ENCODE results near the gene AGAP2.
"Not testable (repeated sequence)": the region's sequence is repeated elsewhere in the genome, so short reads cannot be mapped to it uniquely, and the experiment has no call there.

Gene AGAP2

DNA sequence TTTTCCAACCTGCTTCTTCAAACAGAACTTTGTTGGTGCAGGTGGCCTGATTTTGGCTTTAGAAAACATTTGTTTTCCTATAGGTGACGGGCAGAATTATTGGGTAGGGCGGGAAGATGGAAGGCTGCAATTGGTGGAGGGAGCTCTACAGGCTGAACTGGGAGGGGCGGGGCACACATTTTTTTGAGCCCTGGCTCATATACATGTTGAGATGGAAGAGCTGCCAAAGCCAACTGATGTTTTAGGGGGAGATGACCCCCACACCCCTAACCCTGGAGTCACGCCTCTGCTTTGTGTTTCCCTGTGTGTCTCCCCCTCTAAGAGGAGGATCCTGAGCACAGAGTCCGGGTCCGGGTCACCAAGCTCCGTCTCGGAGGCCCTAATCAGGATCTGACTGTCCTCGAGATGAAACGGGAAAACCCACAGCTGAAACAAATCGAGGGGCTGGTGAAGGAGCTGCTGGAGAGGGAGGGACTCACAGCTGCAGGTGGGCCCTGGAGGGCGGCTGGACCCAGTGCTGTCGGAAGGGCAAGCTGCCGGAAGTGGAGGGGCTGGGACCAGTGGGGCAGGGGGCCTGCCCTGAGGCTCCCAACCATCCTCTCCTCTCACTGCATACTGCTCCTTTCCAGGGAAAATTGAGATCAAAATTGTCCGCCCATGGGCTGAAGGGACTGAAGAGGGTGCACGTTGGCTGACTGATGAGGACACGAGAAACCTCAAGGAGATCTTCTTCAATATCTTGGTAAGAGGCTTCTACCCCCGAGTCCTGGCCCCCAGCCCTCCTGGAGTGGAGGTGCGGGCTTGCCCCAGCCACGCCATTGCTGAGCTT is 18.6 kb downstream of the AGAP2 start:
- no peak overlapping the region for H3K27ac ChIP-seq (ENCODE audit: low read depth, low read length, severe bottlenecking)
- WGBS, 2 experiments (ENCODE audit: insufficient coverage in 2 of 2), result 94 to 95% methylated on average over 14 to 17 of the region's 20 CpGs
- no peak overlapping the region for H3K4me3 ChIP-seq (ENCODE audit: extremely low read depth, insufficient read depth, low read length, poor library complexity, severe bottlenecking)
- no peaks in the 10 kb centered on the region for H3K9me3 ChIP-seq (ENCODE audit: control insufficient read depth, low read length)
- no peaks in the 10 kb centered on the region for H3K4me1 ChIP-seq (ENCODE audit: control insufficient read depth, insufficient read depth, low read length, poor library complexity, severe bottlenecking)
- peaks cover 55% of the 10 kb centered on the region for H3K36me3 ChIP-seq (ENCODE audit: control insufficient read depth, insufficient read depth, low read length)

DNA sequence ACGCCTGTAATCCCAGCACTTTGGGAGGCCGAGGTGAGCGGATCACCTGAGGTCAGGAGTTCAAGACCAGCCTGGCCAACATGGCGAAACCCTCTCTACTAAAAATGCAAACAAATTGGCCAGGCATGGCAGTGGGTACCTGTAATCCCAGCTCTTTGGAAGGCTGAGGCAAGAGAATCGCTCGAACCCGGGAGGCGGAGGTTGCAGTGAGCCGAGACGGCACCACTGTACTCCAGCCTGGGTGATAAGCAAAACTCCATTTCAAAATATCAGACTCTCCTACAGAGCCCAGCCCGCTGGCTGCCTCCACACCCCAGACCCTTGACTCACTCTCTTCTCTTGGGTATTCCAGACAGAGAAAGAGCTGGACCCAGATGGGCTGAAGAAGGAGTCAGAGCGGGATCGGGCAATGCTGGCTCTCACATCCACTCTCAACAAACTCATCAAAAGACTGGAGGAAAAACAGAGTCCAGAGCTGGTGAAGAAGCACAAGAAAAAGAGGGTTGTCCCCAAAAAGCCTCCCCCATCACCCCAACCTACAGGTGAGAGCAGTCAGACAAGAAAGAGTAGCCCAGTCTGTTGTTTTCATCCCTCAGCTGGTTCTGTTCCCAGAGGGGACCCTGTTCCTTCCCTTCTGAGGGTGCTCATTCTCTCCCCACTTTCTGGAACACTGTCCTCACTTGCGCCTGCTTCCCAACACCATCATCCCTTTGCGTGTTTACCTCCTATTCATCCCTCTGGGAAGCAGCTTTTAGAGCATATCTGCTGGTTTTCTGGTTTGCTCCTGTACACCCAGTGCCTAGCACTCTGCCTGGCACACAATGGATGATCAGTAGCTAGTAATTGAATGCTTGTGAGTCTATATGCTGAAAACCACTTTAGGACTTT is 19.7 kb downstream of the AGAP2 start:
- Histone ChIP-seq H3K27ac (ENCODE audit: low read depth, low read length, severe bottlenecking) (no peak overlapping the region), H3K9me3 (ENCODE audit: control insufficient read depth, low read length) (no peaks in the 10 kb centered on the region), H3K4me3 (ENCODE audit: extremely low read depth, insufficient read depth, low read length, poor library complexity, severe bottlenecking) (no peak overlapping the region), H3K4me1 (ENCODE audit: control insufficient read depth, insufficient read depth, low read length, poor library complexity, severe bottlenecking) (no peaks in the 10 kb centered on the region), H3K36me3 (ENCODE audit: control insufficient read depth, insufficient read depth, low read length) (peaks cover 60% of the 10 kb centered on the region)
- 98% methylated on average over 8 to 9 of the region's 15 CpGs for WGBS, 2 experiments (ENCODE audit: insufficient coverage in 2 of 2)

DNA sequence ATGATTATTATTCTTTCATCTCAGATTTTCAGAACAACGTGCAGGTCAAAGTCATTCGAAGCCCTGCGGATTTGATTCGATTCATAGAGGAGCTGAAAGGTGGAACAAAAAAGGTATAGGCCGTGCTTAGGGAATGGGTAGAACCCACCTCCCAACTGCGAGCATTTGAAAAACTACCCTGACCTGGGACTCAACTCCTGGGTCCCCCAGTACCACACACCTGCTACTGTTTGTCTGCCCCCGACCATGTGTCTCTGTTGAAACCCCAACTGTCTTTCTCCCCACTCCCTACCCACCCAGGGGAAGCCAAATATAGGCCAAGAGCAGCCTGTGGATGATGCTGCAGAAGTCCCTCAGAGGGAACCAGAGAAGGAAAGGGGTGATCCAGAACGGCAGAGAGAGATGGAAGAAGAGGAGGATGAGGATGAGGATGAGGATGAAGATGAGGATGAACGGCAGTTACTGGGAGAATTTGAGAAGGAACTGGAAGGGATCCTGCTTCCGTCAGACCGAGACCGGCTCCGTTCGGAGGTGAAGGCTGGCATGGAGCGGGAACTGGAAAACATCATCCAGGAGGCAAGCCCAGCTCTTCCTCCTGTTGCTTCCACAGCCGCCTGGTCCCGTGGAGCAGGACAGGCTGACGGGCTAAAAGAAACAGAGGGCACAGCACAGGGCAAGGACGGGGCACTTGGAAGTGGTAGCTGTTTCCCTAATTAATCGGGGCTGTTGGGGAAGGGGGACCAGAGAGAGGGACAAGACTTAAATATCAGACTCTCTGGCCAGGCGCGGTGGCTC is 20.5 kb downstream of the AGAP2 start:
- peaks cover 62% of the 10 kb centered on the region for H3K36me3 ChIP-seq (ENCODE audit: control insufficient read depth, insufficient read depth, low read length)
- no peaks in the 10 kb centered on the region for H3K9me3 ChIP-seq (ENCODE audit: control insufficient read depth, low read length)
- no peak overlapping the region for H3K27ac ChIP-seq (ENCODE audit: low read depth, low read length, severe bottlenecking)
- no peak overlapping the region for H3K4me3 ChIP-seq (ENCODE audit: extremely low read depth, insufficient read depth, low read length, poor library complexity, severe bottlenecking)
- no peaks in the 10 kb centered on the region for H3K4me1 ChIP-seq (ENCODE audit: control insufficient read depth, insufficient read depth, low read length, poor library complexity, severe bottlenecking)
- WGBS, 2 experiments (ENCODE audit: insufficient coverage in 2 of 2), result 94 to 98% methylated on average over 14 to 15 of the region's 22 CpGs

DNA sequence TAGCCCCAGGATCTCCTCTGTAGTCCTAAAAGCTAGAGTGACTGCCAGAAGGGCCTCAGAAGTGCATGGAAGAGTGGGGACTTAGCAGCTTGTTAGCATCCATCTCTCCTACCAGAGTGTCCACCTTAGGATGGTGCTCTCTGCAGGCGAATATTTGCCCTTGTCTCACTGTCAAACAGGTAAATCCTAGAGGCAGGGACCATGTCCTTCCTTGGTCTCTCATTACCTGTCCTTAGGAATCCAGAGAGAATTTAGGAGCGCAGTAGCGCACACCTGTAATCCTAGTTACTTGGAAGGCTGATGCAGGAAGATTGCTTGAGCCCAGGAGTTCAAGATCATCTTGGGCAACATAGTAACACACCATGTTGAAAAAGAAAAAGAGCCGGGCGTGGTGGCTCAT is 21.4 kb downstream of the AGAP2 start:
- Histone ChIP-seq H3K4me3 (ENCODE audit: extremely low read depth, insufficient read depth, low read length, poor library complexity, severe bottlenecking) (no peak overlapping the region), H3K27ac (ENCODE audit: low read depth, low read length, severe bottlenecking) (no peak overlapping the region), H3K36me3 (ENCODE audit: control insufficient read depth, insufficient read depth, low read length) (peaks cover 62% of the 10 kb centered on the region), H3K4me1 (ENCODE audit: control insufficient read depth, insufficient read depth, low read length, poor library complexity, severe bottlenecking) (no peaks in the 10 kb centered on the region), H3K9me3 (ENCODE audit: control insufficient read depth, low read length) (no peaks in the 10 kb centered on the region)
- 82 to 84% methylated on average over 3 to 5 of the region's 5 CpGs for WGBS, 2 experiments (ENCODE audit: insufficient coverage in 2 of 2)

DNA sequence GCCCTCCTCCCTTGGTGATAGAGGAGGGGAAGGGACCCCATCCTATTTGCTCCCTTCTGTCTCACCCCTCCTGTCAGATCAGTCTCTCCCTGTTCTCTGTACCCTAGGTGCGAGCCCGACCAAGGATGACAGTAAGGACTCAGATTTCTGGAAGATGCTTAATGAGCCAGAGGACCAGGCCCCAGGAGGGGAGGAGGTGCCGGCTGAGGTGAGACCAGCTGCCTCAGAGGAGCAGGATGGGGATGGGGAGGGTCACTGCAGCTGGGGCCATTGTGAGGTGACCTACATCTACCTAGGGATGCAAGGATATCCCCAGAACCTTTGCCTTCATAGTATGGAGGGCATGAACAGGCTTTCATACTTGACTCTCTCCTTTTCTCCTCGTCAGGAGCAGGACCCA is 22.2 kb downstream of the AGAP2 start:
- peaks cover 70% of the 10 kb centered on the region for H3K36me3 ChIP-seq (ENCODE audit: control insufficient read depth, insufficient read depth, low read length)

DNA sequence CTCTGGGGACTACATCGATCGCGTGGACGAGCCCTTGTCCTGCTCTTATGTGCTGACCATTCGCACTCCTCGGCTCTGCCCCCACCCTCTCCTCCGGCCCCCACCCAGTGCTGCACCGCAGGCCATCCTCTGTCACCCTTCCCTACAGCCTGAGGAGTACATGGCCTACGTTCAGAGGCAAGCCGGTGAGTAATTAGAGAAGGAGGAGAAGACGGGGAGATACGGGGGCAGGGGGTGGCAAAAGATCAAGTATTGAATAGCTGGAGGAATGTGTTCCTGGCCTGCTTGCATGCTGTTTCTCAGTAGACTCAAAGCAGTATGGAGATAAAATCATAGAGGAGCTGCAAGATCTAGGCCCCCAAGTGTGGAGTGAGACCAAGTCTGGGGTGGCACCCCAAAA is 22.8 kb downstream of the AGAP2 start:
- H3K27ac ChIP-seq (ENCODE audit: low read depth, low read length, severe bottlenecking), result no peak overlapping the region
- no peaks in the 10 kb centered on the region for H3K9me3 ChIP-seq (ENCODE audit: control insufficient read depth, low read length)
- no peaks in the 10 kb centered on the region for H3K4me1 ChIP-seq (ENCODE audit: control insufficient read depth, insufficient read depth, low read length, poor library complexity, severe bottlenecking)
- WGBS, 2 experiments (ENCODE audit: insufficient coverage in 2 of 2), result 97 to 100% methylated on average over 4 to 5 of the region's 12 CpGs
- no peak overlapping the region for H3K4me3 ChIP-seq (ENCODE audit: extremely low read depth, insufficient read depth, low read length, poor library complexity, severe bottlenecking)
- peaks cover 69% of the 10 kb centered on the region for H3K36me3 ChIP-seq (ENCODE audit: control insufficient read depth, insufficient read depth, low read length)

More for the DNA sequence above, 22.2 kb downstream of the AGAP2 start:
- no peak overlapping the region for H3K27ac ChIP-seq (ENCODE audit: low read depth, low read length, severe bottlenecking)
- no peaks in the 10 kb centered on the region for H3K4me1 ChIP-seq (ENCODE audit: control insufficient read depth, insufficient read depth, low read length, poor library complexity, severe bottlenecking)
- 93 to 94% methylated on average over 2 of the region's 4 CpGs for WGBS, 2 experiments (ENCODE audit: insufficient coverage in 2 of 2)
- no peaks in the 10 kb centered on the region for H3K9me3 ChIP-seq (ENCODE audit: control insufficient read depth, low read length)
- H3K4me3 ChIP-seq (ENCODE audit: extremely low read depth, insufficient read depth, low read length, poor library complexity, severe bottlenecking), result no peak overlapping the region

DNA sequence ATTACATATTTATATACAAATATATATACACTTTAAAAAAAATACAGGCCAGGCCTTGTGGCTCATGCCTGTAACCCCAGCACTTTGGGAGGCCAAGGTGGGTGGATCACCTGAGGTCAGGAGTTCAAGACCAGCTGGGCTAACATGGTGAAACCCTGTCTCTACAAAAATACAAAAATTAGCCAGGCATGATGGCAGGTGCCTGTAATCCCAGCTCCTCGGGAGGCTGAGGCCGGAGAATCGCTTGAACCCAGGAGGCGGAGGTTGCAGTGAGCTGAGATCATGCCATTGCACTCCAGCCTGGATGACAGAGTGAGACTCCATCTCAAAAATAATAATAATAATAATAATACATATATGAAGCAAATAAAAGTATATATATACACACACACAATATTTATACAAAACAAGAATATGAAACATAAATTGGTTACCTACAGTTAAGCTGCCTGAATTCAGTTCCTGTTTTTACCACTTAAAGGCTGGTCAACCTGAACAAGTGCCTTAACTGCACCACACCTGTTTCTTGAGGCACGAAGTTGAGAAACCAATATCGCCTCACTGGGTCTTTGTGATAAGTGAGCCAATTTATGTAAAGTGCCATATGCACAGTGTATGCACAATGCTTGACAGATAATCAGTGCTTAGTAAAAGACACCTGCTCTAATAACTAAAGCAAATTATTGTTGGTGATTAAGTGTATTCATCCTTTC is 23.4 kb downstream of the AGAP2 start:
- not testable (repeated sequence) for H3K4me1 ChIP-seq (ENCODE audit: control insufficient read depth, insufficient read depth, low read length, poor library complexity, severe bottlenecking); H3K9me3 ChIP-seq (ENCODE audit: control insufficient read depth, low read length); H3K4me3 ChIP-seq (ENCODE audit: extremely low read depth, insufficient read depth, low read length, poor library complexity, severe bottlenecking); H3K27ac ChIP-seq (ENCODE audit: low read depth, low read length, severe bottlenecking)
- WGBS, 2 experiments (ENCODE audit: insufficient coverage in 2 of 2), result 98 to 100% methylated on average over 1 to 5 of the region's 6 CpGs
- H3K36me3 ChIP-seq (ENCODE audit: control insufficient read depth, insufficient read depth, low read length), result peaks cover 63% of the 10 kb centered on the region

DNA sequence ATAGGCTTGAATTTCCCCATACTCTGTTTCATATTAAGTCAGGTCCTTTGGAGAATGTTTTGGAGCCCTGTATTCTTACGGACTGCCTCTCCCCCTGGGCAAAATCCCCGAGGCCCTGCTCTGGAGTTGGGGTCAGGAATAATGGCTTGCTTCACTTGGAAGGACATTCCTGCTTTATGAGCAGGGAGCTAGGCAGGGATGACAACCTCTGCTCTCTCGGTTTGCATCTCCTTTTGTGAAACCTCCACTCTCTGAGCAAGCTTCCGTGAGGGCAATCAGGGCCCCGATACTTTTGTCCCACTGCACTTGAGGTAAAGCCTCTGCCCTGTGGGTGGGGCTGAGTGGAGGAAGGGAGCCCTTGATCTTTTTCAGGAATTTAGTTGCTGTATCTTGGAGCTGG is 25.3 kb downstream of the AGAP2 start:
- no peaks in the 10 kb centered on the region for H3K4me1 ChIP-seq (ENCODE audit: control insufficient read depth, insufficient read depth, low read length, poor library complexity, severe bottlenecking)
- H3K36me3 ChIP-seq (ENCODE audit: control insufficient read depth, insufficient read depth, low read length), result peaks cover 46% of the 10 kb centered on the region
- H3K4me3 ChIP-seq (ENCODE audit: extremely low read depth, insufficient read depth, low read length, poor library complexity, severe bottlenecking), result no peak overlapping the region
- no peak overlapping the region for H3K27ac ChIP-seq (ENCODE audit: low read depth, low read length, severe bottlenecking)
- no peaks in the 10 kb centered on the region for H3K9me3 ChIP-seq (ENCODE audit: control insufficient read depth, low read length)
- WGBS, 2 experiments (ENCODE audit: insufficient coverage in 2 of 2), result 81 to 86% methylated on average over 1 to 3 of the region's 5 CpGs

DNA sequence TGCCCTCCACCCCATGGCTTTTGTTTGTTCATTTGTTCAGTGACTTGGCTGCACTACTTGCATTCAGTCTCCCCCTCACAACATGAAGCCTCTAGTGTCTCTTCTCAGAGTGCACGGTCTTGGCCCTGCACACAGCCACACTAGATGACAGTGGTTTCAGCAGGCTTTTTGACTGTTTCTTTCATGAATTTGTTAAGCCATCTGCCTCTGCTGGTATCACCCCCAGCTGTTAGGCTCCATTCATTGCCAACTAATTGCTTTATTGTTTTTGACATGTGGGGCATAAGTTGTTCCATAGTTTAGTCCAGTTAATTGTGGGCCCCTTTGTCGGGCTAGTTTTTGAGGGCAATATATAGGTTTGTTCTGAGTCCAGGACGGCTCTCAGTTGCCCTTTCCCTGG is 25.8 kb downstream of the AGAP2 start:
- H3K36me3 ChIP-seq (ENCODE audit: control insufficient read depth, insufficient read depth, low read length), result peaks cover 42% of the 10 kb centered on the region
- H3K9me3 ChIP-seq (ENCODE audit: control insufficient read depth, low read length), result no peaks in the 10 kb centered on the region
- H3K4me1 ChIP-seq (ENCODE audit: control insufficient read depth, insufficient read depth, low read length, poor library complexity, severe bottlenecking), result no peaks in the 10 kb centered on the region
- H3K27ac ChIP-seq (ENCODE audit: low read depth, low read length, severe bottlenecking), result no peak overlapping the region
- 89 to 92% methylated on average over 3 of the region's 3 CpGs for WGBS, 2 experiments (ENCODE audit: insufficient coverage in 2 of 2)
- H3K4me3 ChIP-seq (ENCODE audit: extremely low read depth, insufficient read depth, low read length, poor library complexity, severe bottlenecking), result no peak overlapping the region

DNA sequence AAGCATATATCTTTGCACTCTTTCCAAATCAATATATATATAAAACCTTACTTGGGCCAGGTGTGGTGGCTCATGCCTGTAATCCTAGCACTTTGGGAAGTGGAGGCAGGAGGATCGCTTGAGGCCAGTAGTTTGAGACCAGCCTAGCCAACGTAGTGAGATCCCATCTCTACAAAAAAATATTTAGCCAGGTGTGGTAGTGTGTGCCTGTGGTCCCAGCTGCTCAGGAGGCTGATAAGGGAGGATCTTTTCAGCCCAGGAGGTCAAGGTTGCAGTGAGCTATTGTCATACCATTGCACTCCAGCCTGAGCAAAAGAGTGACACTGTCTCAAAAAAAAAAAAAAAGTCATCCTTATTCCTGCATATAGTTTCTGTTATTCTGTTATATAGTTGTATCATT is 30.2 kb downstream of the AGAP2 start:
- H3K9me3 ChIP-seq (ENCODE audit: control insufficient read depth, low read length), result peaks cover 10% of the 10 kb centered on the region
- no peak overlapping the region for H3K27ac ChIP-seq (ENCODE audit: low read depth, low read length, severe bottlenecking)
- no CpG with 5 or more reads among the region's 2 CpGs for WGBS, 2 experiments (ENCODE audit: insufficient coverage in 2 of 2)
- H3K4me3 ChIP-seq (ENCODE audit: extremely low read depth, insufficient read depth, low read length, poor library complexity, severe bottlenecking), result no peak overlapping the region
- H3K36me3 ChIP-seq (ENCODE audit: control insufficient read depth, insufficient read depth, low read length), result peaks cover 28% of the 10 kb centered on the region
- H3K4me1 ChIP-seq (ENCODE audit: control insufficient read depth, insufficient read depth, low read length, poor library complexity, severe bottlenecking), result no peaks in the 10 kb centered on the region
